Transverse colon (tissue), 4 donors: ENCODE measurements around the gene ZNF423. TPM values are rescaled to one million over a fixed set of nuclear protein-coding genes. Genes with fewer than 3 reads are reported as not detected.
"Not testable (repeated sequence)": the region's sequence is repeated elsewhere in the genome, so short reads cannot be mapped to it uniquely, and the experiment has no call there.

Source experiments
- DNase-seq: peaks from one replicate; pipeline ENCODE4 v3.0.0-alpha.2; 2019
- H3K27ac ChIP-seq, 4 donors: fragments of 200-600 bp; sonication (generic); 2 replicates each; pipeline ENCODE4 v1.5.1; 2016 to 2018; ENCODE audit warnings: inconsistent platforms in 4 of 4
- H3K27me3 ChIP-seq: fragments of 200-600 bp; sonication (generic); 2 replicates; pipeline ENCODE4 v1.5.1; 2017; ENCODE audit warnings: inconsistent platforms
- H3K36me3 ChIP-seq, 4 donors: fragments of 200-600 bp; sonication (generic); 2 replicates each; pipeline ENCODE4 v1.5.1; 2017 to 2019; ENCODE audit warnings: inconsistent platforms in 4 of 4
- H3K4me1 ChIP-seq, 4 donors: fragments of 200-600 bp; sonication (generic); 2 replicates each; pipeline ENCODE4 v1.5.1; 2017 to 2020; ENCODE audit warnings: inconsistent platforms in 4 of 4
- H3K4me3 ChIP-seq, 4 donors: fragments of 200-600 bp; sonication (generic); 1 replicate in 1 of 4; 2 replicates in 3 of 4; pipeline versions ENCODE4 v1.5.1 to v1.6.1; 2017 to 2019; ENCODE audit warnings: inconsistent platforms in 4 of 4
- H3K9me3 ChIP-seq, 2 donors: fragments of 200-600 bp; sonication (generic); 2 replicates each; pipeline ENCODE4 v1.5.1; 2017 to 2019; ENCODE audit warnings: inconsistent platforms in 2 of 2
- EP300 ChIP-seq: sonication (generic); formaldehyde crosslinking; IDR thresholded peaks from one replicate; pipeline ENCODE4 v1.6.1; 2017; ENCODE audit warnings: antibody characterized with exemption, low read depth
- POLR2A ChIP-seq: fragments of 450-650 bp; IDR thresholded peaks from one replicate; pipeline ENCODE4 v1.6.1; 2016; ENCODE audit warnings: antibody characterized with exemption, mild to moderate bottlenecking, moderate library complexity
- POLR2AphosphoS5 ChIP-seq, 3 donors: sonication (generic); formaldehyde crosslinking; IDR thresholded peaks; one replicate each; pipeline ENCODE4 v1.6.1; 2016; ENCODE audit warnings: antibody characterized with exemption in 3 of 3
- WGBS, 2 donors: methylation state at CpG; one replicate each; pipeline ENCODE4 v1.1.5; 2018; ENCODE audit warnings: low coverage in 1 of 2; 5-methylcytosine and 5-hydroxymethylcytosine counted together
- in situ Hi-C, 4 donors: fragments of 200-750 bp; cut with MboI; loops; one replicate each; pipeline versions ENCODE4 v1.15.0 to v1.15.1; 2017; ENCODE audit warnings: low sequenced_read_pairs in 3 of 4, low pct_ligation_motif_present in 1 of 4, low pct_unique_long_range_greater_than_20kb in 1 of 4
- intact Hi-C: fragments of 100-400 bp; cut with DNase I; formaldehyde crosslinking; loops from one replicate; pipeline ENCODE4 v1.15.1; 2023; ENCODE audit warnings: low total_unique reads
- total RNA-seq, 4 donors: library from RNA; depleted of rRNA; stranded (reverse); fragments of >200 nt; gene quantifications; one replicate each; pipeline ENCODE4 v1.1.0, GENCODE V29; 2016
- TF ChIP-seq, protein P1 (sequence below), 5 experiments: fragments of 200-600 bp in 3 of 5; fragments of 450-650 bp in 2 of 5; sonication (generic) in 3 of 5; IDR thresholded peaks; 1 replicate in 2 of 5; 2 replicates in 3 of 5; pipeline ENCODE4 v1.5.1; 2016 to 2017; ENCODE audit warnings: antibody characterized with exemption in 5 of 5, inconsistent platforms in 3 of 5, mild to moderate bottlenecking in 2 of 5, moderate library complexity in 1 of 5

ZNF423 gene
- total RNA-seq, 4 donors from 2014 or later: 4.9 to 13.1 (median 7.2) TPM

DNA sequence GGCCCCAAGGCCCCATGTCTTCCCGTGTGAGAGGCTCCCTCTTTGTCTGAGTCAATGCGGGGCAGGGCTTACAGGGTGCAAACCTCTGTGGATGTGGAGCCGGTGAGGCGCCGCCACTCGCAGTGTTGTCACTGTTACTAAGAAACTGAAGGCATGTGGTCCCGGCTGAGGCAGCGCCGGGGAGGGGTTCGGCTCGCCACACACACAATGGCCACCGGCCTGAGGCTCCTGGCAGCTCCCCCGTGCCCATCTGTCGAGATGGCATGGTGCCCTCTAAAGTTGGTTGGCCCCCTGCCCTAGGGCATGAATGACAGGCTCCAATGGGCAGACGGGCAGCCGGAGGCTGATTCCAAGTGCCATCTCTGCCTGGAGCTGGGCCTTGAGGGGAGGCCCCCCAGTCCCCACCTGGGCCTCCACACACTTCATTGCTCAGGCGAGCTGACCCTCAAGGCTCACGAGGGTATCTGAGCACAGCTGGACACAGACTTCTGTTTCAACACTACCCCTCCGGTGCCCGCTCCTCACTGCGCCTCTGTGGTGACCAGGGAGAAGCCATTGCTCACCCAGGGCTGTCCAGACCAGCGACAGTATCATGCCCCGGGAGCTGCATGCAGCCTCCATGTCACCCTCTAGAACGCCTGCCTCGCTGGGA, 345.1 kb downstream of the ZNF423 start:
- Histone ChIP-seq H3K27me3 (no peaks in the 10 kb centered on the region), H3K4me3 (no peak overlapping the region), H3K4me1 (no peaks in the 10 kb centered on the region), H3K36me3 (no peaks in the 10 kb centered on the region), H3K9me3 (no peaks in the 10 kb centered on the region), H3K27ac (no peak overlapping the region)
- in situ Hi-C loops: no loop called here
- DNase-seq: no peak
- intact Hi-C loops: no loop called here
- 93% methylated on average over 23 of the region's 25 CpGs; no CpG with 5 or more reads in 1 of the 2 donors for WGBS, 2 donors
- TF ChIP-seq, protein P1, sequence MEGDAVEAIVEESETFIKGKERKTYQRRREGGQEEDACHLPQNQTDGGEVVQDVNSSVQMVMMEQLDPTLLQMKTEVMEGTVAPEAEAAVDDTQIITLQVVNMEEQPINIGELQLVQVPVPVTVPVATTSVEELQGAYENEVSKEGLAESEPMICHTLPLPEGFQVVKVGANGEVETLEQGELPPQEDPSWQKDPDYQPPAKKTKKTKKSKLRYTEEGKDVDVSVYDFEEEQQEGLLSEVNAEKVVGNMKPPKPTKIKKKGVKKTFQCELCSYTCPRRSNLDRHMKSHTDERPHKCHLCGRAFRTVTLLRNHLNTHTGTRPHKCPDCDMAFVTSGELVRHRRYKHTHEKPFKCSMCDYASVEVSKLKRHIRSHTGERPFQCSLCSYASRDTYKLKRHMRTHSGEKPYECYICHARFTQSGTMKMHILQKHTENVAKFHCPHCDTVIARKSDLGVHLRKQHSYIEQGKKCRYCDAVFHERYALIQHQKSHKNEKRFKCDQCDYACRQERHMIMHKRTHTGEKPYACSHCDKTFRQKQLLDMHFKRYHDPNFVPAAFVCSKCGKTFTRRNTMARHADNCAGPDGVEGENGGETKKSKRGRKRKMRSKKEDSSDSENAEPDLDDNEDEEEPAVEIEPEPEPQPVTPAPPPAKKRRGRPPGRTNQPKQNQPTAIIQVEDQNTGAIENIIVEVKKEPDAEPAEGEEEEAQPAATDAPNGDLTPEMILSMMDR (IDR thresholded peaks at IDR 0.05): no peak
- TF ChIP-seq EP300 (no peak), POLR2AphosphoS5 (IDR thresholded peaks at IDR 0.05) (no peak), POLR2A (no peak)

GRCh38 chr16:49510141-49510540, 345.8 kb downstream of the ZNF423 start:
- no peaks in the 10 kb centered on the region for H3K36me3 ChIP-seq
- DNase-seq: no peak
- no peak overlapping the region for H3K27ac ChIP-seq
- no peak overlapping the region for H3K4me3 ChIP-seq
- H3K9me3 ChIP-seq: no peaks in the 10 kb centered on the region
- in situ Hi-C loops: no loop called here
- no peaks in the 10 kb centered on the region for H3K27me3 ChIP-seq
- 98% methylated on average over 8 of the region's 8 CpGs; no CpG with 5 or more reads in 1 of the 2 donors for WGBS, 2 donors
- TF ChIP-seq POLR2AphosphoS5 (IDR thresholded peaks at IDR 0.05) (no peak), EP300 (no peak), POLR2A (no peak)
- intact Hi-C loops: no loop called here
- H3K4me1 ChIP-seq: no peaks in the 10 kb centered on the region

DNA sequence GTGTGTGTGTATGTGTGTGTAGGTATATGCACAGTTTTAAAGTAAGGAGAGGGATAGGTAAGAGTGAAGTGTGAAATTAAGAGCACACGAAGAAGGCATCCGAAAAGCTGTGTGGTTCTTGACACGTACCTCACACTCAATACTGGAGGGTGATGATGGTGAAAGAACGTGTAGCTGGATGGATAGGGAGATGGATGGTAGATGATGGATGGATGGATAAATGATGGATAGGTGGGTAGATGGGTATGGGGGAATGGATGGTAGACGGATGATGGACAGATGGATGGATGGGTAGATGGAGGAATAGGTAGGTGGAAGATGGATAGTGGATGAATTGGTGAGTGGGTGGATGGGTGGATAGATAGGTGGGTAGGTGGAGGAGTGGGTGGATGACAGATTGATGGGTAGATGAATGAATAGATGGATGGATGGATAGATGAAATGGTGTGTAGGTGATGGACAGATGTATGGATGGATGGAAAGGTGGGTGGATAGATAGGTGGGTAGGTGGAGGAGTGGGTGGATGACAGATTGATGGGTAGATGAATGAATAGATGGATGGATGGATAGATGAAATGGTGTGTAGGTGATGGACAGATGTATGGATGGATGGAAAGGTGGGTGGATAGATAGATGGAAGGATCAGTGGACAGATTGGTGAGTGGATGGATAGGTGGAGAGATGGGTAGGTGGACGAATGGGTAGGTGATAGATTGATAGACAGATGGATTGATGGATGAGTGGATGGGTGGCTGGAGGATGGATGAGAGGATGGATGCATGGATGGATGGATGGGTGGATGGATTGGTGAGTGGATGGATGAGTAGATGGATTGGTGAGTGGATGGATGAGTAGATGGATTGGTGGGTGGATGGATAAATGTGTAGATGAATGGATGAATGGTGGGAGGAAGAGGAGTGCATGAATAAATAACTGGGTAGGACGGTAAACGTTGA, 349.6 kb downstream of the ZNF423 start:
- H3K4me1 ChIP-seq, H3K27ac ChIP-seq, DNase-seq, H3K36me3 ChIP-seq, intact Hi-C loops, H3K4me3 ChIP-seq, H3K27me3 ChIP-seq, in situ Hi-C loops, H3K9me3 ChIP-seq: not testable (repeated sequence)
- 80 to 83% methylated on average over 7 to 8 of the region's 8 CpGs for WGBS, 2 donors

DNA sequence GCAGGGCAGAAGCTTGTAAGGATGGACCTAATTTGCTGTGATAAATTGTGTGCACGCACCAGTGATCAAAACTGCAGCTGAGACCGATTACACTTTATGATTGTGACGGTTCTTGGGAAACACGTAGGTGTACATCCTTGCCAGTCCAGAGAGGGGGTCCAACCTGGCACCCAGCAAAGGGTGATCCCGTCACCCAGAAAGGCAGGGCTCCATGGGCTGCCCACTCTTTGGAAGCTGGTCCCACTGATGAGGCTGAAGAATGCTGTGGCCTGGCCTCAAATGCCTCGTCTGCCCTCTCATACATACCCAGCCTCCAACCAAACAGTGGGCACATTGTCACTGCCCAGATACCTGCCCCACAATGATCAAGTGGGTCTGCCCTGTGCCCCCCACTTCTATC, 350.4 kb downstream of the ZNF423 start:
- WGBS, 2 donors: 75% methylated on average over 6 of the region's 6 CpGs; no CpG with 5 or more reads in 1 of the 2 donors
- no peaks in the 10 kb centered on the region for H3K36me3 ChIP-seq
- no peaks in the 10 kb centered on the region for H3K27me3 ChIP-seq
- intact Hi-C loops (no loop called here), in situ Hi-C loops (no loop called here)
- H3K4me1 ChIP-seq: no peaks in the 10 kb centered on the region
- no peaks in the 10 kb centered on the region for H3K9me3 ChIP-seq
- no peak for DNase-seq
- TF ChIP-seq POLR2AphosphoS5 (IDR thresholded peaks at IDR 0.05) (no peak), POLR2A (no peak), EP300 (no peak)
- TF ChIP-seq, protein P1 (IDR thresholded peaks at IDR 0.05): no peak
- no peak overlapping the region for H3K4me3 ChIP-seq
- H3K27ac ChIP-seq: no peak overlapping the region

GRCh38 chr16:49504626-49505025, 351.3 kb downstream of the ZNF423 start:
- in situ Hi-C loops: no loop called here
- 89% methylated on average over 2 of the region's 2 CpGs; no CpG with 5 or more reads in 1 of the 2 donors for WGBS, 2 donors
- Histone ChIP-seq H3K4me3 (no peak overlapping the region), H3K36me3 (no peaks in the 10 kb centered on the region), H3K27me3 (no peaks in the 10 kb centered on the region), H3K27ac (no peak overlapping the region), H3K4me1 (no peaks in the 10 kb centered on the region), H3K9me3 (no peaks in the 10 kb centered on the region)
- TF ChIP-seq POLR2AphosphoS5 (IDR thresholded peaks at IDR 0.05) (no peak), POLR2A (no peak), EP300 (no peak)
- TF ChIP-seq, protein P1 (IDR thresholded peaks at IDR 0.05): no peak
- intact Hi-C loops: no loop called here
- no peak for DNase-seq
